Myocyte (in vitro differentiated cells): ENCODE results near the gene OLFML2B. TPM values are rescaled to one million over a fixed set of nuclear protein-coding genes. Genes with fewer than 3 reads are reported as not detected.

Source experiments
- DNase-seq: peaks from one replicate; pipeline ENCODE4 v3.0.0-alpha.2; 2012; ENCODE audit warnings: low read depth
- total RNA-seq: library from RNA; depleted of rRNA; stranded (reverse); fragments of >200 nt; gene quantifications from 2 replicates; pipeline ENCODE4 v1.2.3, GENCODE V29; 2014

The OLFML2B gene
- total RNA-seq, 1 donor from 2014 or later, result 139 TPM

DNA sequence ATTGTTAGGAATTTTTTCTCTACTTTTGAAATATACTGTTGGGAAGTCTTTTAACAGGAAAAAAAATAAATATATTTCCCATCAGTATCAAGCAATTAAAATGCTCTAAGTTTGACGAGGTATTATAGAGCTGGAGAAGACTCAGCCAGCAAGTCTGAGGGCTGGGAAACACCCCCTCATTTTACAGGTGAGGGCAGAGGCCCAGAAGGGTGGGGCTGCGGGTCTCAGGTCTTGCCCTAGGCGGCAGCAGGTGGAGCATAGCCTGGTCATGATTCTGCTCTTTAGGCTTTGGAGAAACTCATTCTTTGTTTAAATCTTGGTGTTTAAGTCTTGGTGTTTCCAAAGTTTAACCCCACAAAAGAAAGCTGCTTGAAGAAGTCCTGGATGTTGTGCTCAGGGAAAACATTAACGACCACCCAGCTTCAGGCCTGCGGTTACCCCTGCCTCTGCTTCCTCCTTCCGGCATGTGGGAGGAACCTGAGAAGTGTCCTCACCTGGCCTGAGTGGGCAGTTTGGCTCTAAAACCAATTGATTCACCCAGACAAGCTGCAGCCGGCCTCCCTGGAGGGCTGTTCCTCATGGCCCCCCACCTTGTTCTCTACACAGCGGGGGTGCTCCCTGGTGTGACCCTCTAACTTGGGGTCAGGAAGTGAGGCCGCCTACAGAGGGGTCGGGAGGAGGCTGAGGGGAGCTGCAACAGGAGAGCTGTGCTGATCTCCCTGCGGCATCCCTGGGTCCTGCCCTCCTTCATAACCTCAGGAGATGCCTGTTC, 41.7 kb downstream of the OLFML2B start:
- DNase-seq, result no peak

- DNase-seq, result no peak
These were observed 42.5 kb downstream of the OLFML2B start for GRCh38 chr1:161981126-161981525.

GRCh38 chr1:161978011-161978790, 45.5 kb downstream of the OLFML2B start:
- no peak for DNase-seq

DNA sequence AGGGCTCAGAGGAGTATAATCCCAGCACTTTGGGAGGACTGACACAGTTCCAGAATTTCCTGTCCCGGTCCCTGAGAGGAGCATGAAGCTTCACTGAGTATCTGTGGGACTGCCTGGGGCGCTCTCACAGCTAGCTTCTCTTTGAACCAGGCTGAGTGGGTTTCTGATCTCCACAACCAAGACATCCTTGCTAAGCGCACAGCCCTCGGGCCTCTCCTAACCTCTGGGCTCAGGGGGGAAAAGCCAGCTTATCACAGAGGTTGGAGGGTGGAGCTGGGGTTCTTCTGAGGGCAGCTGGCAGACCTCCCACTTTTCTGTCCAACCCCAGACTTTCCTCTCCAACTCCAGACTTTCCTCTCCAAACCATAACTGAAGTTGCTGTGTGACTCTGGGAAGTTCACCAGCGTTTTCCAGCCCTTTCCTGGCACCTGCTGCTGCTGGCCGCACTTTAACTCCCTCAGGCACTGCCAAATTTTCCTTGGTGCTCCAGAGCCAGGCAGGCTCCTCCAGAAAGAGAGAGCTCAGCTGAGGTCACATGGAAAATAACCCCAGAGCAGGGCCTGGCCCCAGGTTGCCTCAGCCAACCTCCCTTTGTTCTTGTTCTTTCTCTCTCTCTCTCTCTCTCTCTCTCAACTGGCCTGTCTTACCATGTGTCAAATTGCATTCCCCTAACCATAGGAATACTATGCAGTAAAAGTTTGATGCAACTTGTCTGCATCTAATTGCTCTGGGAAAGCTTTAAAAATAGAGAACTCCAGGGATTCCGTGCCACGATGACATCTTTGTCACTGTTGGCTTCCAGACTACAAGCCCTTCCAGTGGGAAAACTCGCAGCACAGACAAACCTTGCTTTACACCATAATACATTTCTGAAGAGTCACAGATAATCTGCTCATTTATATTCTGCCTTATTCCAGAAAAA, 49.5 kb downstream of the OLFML2B start:
- DNase-seq, result peak; percentile 39

DNA sequence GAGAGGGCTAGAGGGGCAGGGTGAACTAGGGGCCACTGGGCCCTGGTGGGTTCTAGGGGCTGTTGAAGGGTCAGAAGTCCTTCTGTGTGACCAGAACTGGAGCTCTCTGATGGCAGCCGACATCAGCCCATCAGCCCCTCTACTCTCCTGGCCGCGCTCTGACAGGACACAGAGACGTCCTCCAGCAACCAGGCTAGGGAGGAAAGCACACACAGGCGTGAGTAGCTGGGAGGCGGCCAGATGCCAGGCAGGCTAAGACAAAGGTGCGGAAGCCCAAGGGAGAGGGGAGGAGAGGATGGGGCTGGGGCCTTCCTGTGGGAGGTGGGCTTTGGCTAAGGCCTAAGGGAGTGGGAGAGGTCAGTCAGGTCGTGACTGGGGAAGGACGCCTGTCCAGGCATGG, 50.8 kb downstream of the OLFML2B start:
- no peak for DNase-seq

GRCh38 chr1:161970633-161971032, 53.0 kb downstream of the OLFML2B start:
- DNase-seq, result no peak

- no peak for DNase-seq
These were observed 53.6 kb downstream of the OLFML2B start for GRCh38 chr1:161970036-161970435.

- no peak for DNase-seq
These were observed 57.6 kb downstream of the OLFML2B start for GRCh38 chr1:161966067-161966466.

GRCh38 chr1:161962091-161962887, 61.4 kb downstream of the OLFML2B start:
- DNase-seq, result peak; percentile 76

DNA sequence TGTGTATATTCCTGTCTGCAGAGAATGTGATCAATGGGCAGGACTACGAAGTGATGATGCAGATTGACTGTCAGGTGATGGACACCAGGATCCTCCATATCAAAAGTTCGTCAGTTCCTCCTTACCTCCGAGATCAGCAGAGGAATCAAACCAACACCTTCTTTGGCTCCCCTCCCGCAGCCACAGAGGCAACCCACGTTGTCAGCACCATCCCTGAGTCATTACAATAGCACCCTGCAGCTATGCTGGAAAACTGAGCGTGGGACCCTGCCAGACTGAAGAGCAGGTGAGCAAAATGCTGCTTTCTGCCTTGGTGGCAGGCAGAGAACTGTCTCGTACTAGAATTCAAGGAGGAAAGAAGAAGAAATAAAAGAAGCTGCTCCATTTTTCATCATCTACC, 65.2 kb downstream of the OLFML2B start:
- DNase-seq, result no peak

GRCh38 chr1:161956930-161957329, 66.7 kb downstream of the OLFML2B start:
- no peak for DNase-seq

- no peak for DNase-seq
These were observed 67.6 kb downstream of the OLFML2B start for GRCh38 chr1:161956097-161956496.

GRCh38 chr1:161955606-161956005, 68.1 kb downstream of the OLFML2B start:
- DNase-seq, result no peak

- no peak for DNase-seq
These were observed 69.2 kb downstream of the OLFML2B start for GRCh38 chr1:161954466-161954865.

DNA sequence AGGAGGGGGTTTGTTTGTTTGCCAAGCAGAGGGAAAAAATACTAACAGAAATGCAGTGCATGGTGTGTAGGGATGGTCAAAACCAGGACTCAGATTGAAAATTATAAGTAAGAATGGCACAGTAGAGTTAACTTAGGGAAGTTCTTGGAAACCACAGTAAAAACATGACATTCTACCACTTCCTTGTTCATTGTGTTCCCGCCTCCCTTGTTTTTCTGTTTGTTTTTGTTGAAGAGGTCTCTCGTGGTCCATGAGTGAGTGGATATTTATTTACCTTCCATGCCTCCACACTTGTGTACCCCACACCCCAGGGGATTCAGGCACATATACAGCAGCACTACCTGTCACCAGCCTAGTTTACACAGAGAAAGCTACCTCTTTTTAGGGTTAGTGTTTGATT, 69.6 kb downstream of the OLFML2B start:
- DNase-seq, result no peak

DNA sequence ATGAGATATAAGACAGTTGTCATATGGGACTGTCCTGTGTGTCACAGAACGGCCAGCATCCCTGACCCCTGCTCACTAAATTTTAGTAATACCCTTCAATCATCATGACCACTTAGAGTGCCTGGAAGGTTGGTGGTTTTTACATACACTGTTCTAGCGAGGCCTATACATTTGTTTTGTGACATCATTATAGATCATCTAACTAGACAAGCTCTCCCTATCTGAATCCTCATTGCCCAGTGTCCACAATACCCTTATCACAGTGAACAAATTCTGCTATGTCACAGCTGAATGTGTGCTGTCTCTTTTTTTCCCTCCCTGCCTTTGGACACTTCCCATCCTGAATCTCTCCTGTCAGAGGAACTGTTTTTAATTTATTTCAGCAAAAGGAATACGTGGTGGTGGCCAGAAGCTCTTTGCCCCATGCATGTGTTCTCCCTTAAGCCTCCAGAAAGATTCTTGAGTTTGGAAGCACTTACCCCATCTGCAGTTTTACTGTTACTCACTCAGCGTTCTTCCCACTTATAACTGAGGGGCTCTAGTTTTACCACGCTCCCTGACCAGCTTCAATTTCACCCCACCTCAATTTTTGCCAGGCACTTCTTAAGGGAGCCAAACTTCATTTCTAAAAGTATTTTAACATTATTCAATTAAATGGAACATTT, 70.3 kb downstream of the OLFML2B start:
- DNase-seq, result no peak

GRCh38 chr1:161952607-161953172, 71.0 kb downstream of the OLFML2B start:
- DNase-seq, result no peak

GRCh38 chr1:161951646-161952045, 72.0 kb downstream of the OLFML2B start:
- DNase-seq, result no peak

GRCh38 chr1:161950377-161950776, 73.3 kb downstream of the OLFML2B start:
- DNase-seq, result no peak

- no peak for DNase-seq
These were observed 74.1 kb downstream of the OLFML2B start for GRCh38 chr1:161949548-161949947.
